Heart left ventricle (tissue), 13 donors: Measurements from ENCODE around the gene ADGRL3.

Experiments used
- POLR2A ChIP-seq, 2 donors: fragments of 450-650 bp; IDR thresholded peaks; one replicate each; pipeline ENCODE4 v1.6.1; 2017; ENCODE audit warnings: antibody characterized with exemption in 2 of 2, mild to moderate bottlenecking in 2 of 2, moderate library complexity in 2 of 2
- TF ChIP-seq, protein P1 (sequence below), 12 donors: fragments of 200-600 bp; sonication (generic) in 4 of 12; IDR thresholded peaks; one replicate each; pipeline versions ENCODE4 v1.5.0 to v1.8.0; 2018 to 2022; ENCODE audit warnings: antibody characterized with exemption in 12 of 12, mild to moderate bottlenecking in 5 of 12
- donor health status: ischemic (EF 13 %, LVEDD 7.1; RV severe dilation, severe dysfunction).
- donor health status: DM: no; HTN: yes; CAD: no.
- donor health status: DM: no; HTN: no; CAD: no.
- donor health status: ischemic (EF 25% LVEDD 6.9; RV normal size, moderate dysfunction).
- donor health status: ischemic (EF 25% LVEDD 5.7; RV mildly dilated, moderate dysfunction).
- donor health status: ischemic (EF 35%, LVEDD 5.7; RV mildly dilated, moderate dysfunction).
- donor health status: nonischemic (EF 11% LVEDD 7.7; RV severe dilation, severe dysfunction).
- donor health status: DM: yes; HTN: yes; CAD: no.
- donor health status: PGD.
- donor health status: ischemic (EF 29% LVEDD 5.4; RV normal size, mild dysfunction).
- donor health status: nonischemic (EF 23%, LVEDD 6.1; RV moderate dilation, normal function).

DNA sequence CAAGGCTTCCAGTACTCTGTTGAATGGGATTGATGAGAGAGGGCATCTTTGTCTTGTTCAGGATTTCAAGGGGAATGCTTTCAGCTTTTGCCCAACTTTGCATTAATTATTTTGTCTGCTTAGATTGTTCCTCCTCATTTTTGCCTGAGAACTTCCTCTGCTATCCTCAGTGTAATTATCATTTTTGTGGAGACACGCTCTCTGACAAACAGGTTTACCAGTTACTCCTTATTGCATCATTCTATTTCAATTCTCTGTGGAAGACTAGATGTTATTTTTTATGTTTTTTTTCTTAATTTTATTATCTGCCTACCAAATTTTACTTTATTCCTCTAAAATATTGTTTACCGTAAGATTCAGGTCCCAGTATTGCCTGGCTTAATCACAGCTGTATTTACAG is 349.2 kb downstream of the ADGRL3 start:
- TF ChIP-seq, protein P1, sequence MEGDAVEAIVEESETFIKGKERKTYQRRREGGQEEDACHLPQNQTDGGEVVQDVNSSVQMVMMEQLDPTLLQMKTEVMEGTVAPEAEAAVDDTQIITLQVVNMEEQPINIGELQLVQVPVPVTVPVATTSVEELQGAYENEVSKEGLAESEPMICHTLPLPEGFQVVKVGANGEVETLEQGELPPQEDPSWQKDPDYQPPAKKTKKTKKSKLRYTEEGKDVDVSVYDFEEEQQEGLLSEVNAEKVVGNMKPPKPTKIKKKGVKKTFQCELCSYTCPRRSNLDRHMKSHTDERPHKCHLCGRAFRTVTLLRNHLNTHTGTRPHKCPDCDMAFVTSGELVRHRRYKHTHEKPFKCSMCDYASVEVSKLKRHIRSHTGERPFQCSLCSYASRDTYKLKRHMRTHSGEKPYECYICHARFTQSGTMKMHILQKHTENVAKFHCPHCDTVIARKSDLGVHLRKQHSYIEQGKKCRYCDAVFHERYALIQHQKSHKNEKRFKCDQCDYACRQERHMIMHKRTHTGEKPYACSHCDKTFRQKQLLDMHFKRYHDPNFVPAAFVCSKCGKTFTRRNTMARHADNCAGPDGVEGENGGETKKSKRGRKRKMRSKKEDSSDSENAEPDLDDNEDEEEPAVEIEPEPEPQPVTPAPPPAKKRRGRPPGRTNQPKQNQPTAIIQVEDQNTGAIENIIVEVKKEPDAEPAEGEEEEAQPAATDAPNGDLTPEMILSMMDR (IDR thresholded peaks at IDR 0.05), result no peak
- TF ChIP-seq POLR2A (IDR thresholded peaks at IDR 0.05), result no peak
